Activated CD8-positive, alpha-beta memory T cell treated with anti-CD3 and anti-CD28 coated beads for 4 hours (primary cell): ENCODE measurements around the gene ABI2.
"Not testable (repeated sequence)": the region's sequence is repeated elsewhere in the genome, so short reads cannot be mapped to it uniquely, and the experiment has no call there.

Experiments
- DNase-seq, 2 donors: peaks; one replicate each; pipeline ENCODE4 v3.0.0-alpha.2; 2020; ENCODE audit warnings: low read depth in 2 of 2

The ABI2 gene

DNA sequence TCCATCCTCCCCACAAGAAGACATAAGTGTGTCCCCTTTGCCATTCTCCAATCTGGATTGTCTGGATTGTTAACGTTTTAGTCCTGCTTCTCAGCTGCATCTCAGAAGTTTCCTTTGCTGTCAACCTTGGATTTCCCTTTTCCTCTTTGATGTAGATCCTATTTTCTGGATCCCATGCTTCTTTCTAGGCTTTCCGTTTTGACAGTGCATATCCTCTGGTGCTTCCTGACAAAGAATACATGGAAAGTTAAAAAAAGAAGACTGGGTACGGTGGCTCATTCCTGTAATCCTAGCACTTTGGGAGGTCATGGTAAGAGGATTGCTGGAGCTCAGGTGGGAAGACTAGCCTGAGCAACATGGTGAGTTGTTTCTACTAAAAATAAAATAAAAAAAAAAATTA lies 26.8 kb downstream of the ABI2 start:
- DNase-seq: no peak

DNA sequence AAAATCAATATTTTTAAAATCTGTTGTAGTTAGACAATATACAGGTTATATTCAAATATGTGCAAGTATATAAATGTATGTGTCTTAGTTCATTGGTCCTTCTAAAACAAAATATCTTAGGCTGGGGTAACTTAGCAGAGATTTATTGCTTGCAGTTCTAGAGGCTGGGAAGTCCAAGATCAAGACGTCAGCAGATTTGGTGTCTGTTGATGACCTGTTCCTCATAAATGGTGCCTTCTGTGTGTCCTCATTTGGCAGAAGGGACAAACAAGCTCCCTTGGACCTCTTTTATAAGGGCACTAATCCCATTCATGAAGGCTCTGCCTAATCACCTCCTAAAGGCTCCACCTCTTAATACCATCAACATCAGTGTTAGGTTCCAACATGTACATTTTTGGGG lies 31.3 kb downstream of the ABI2 start:
- no peak for DNase-seq

DNA sequence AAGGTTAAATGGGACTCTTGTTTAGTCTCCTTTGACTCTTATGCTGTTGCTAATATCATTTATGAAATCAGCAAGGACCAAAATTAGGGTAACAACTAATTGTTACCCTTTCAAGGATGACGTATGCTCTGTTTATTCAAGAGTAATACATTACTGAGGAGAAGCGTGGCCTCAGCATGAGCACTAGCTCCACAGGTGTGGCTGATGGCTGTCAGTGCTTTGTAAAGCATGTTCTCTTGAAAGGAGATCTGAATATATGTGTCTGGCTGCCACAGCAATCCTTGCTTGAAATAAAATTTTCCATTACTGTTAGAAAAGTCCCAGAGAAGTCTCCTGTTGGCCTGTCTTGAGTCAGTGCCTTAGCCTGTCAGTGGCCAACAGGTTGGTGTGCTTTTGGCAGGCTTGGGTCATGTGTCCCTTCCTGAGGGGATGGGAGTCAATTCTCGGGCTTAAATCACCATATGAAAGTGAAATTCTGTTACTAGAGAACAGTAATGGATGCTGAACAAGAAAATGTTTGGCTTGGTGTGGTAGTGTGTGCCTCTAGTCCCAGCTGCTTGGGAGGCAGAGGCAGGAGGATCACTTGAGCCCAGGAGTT lies 32.7 kb downstream of the ABI2 start:
- DNase-seq: no peak

DNA sequence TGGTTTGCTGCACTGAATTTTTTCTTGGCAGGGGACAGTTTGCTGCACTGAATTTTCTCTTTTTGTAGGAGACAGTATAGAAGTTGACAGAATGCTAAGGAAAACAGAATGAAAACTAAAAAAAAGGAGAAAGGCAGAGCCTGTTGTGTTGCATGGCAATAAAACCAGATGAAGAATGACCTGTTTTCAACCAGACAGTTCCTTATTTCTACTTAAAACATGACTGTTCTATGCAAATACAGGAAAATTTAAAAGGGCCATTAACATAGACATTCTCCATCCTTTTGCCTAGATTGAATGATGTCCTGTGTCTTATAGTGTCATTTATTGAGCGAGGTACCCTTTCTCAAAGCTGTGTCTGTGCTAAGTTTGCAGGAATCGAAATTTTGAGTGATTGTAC lies 33.3 kb downstream of the ABI2 start:
- DNase-seq: no peak

DNA sequence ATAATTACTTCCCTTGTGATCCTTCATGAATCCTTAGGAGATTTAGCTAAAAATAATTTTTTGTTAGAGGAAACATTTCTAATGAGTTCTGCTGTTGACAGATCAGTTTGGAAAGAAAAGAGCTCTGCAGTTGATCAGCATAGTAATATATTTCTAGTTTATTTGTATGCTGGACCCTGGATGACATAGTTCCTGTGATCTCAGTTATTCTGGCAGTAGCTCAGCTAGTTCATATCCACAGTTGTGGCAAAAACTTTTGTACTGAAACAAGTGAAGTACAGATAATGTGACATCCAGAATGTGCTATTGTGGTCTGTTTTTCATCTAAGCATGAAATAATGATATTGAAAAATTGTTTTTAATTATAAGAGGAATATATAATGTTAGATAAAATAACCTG lies 33.7 kb downstream of the ABI2 start:
- DNase-seq: no peak

DNA sequence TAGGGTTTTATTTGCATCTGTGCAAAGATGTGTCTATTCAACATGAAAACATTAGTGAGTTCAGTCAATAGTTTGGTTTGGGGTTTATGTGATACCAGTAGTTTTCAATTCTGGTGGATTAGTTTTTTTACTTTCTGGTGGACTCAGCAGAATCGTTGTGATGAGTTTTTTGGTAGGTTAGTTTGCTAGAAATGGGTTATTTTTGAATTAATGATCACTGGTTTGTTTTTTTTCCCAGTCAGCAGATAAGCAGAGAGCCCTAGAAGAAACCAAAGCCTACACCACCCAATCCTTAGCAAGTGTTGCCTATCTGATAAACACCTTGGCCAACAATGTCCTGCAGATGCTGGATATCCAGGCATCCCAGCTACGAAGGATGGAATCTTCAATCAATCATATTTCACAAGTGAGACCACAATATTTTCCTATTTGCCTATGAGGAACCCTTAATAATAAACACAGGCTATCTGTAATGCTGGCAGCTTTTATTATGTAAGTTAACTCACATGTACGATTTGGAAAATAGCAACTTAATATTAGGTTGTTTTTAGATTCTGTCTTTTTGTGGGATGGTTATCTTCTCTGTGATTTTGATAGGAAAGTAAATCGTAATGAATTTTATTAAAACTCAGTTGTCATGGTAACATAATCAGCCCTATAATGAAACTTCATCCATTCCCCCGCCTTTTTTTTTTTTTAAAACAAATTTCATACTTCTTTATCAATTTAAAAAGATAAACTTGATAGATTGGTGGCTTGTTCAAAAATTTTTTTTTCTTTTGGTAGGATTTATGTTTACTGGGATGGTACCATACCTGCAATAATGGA lies 38.7 kb downstream of the ABI2 start:
- no peak for DNase-seq

DNA sequence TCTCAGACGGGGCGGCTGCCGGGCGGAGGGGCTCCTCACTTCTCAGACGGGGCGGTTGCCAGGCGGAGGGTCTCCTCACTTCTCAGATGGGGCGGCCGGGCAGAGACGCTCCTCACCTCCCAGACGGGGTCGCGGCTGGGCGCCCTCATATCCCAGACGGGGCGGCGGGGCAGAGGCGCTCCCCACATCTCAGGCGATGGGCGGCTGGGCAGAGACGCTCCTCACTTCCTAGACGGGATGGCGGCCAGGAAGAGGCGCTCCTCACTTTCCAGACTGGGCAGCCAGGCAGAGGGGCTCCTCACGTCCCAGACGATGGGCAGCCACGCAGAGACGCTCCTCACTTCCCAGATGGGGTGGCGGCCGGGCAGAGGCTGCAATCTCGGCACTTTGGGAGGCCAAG lies 44.5 kb downstream of the ABI2 start:
- not testable (repeated sequence) for DNase-seq

DNA sequence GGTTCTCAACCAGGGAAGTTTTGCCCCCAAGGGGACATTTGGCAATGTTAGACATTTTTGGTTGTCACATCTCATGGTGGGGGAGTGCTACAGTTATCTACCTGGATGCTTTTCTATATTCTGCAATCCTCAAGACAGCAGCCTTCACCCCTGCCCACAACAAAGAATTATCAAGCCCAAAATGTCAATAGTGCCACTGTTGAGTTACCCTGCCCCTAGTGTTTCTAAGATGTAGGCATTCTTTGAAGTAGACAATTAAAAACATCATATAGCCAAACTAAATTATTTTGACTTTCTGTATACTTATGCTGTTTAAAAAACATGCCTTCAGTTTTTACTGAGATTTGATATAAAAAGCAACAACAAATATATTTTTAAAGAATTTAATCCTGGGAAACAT lies 48.0 kb downstream of the ABI2 start:
- no peak for DNase-seq

DNA sequence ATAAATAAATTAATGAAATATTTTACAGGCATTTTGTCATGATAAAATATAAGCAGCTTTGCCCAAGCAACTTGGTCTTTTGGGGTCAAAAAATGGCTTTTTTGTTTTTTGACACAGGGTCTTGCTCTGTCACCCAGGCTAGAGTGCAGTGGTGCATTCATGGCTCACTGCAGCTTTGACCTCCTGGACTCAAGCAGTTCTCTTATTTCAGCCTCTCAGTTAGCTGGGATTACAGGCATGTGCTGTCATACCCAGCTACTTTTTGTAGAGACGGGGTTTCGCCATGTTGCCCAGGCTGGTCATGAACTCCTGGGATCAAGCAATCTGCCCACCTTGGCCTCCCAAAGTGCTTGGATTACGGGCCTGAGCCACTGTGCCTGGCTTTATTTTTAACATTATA lies 51.0 kb downstream of the ABI2 start:
- no peak for DNase-seq

DNA sequence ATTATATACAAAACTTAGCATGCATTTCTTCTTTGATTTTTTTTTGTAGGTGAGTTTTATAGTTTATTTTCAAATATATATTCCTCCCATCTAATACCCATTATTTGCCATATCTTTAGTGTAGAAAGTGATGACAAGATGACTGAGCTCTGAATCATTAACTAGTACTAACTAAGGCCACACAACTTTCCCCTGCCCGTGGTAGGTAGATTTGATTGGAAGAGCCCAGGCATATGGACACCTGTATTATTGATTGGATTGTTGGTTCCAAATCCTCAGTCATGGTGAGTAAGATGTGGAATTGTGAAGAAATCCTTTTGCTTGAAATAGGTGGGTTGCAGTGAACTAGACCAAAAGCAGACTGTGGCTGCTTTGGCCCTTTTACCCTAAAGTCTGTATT lies 54.8 kb downstream of the ABI2 start:
- no peak for DNase-seq

DNA sequence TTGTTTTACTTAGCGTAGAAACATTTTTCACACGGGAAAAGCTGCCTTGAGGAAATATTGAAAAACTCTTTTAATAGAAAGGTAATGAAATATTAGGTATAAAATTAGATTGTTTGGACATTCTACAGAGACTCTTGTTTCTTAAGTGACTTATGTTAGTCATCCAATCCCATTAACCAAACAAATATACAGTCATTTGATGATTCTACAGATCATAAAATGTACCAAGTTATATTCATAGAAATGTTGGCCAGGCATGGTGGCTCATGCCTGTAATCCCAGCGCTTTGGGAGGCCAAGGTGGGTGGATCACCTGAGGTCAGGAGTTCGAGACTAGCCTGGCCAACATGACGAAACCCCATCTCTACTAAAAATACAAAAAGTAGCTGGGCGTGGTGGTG lies 60.0 kb downstream of the ABI2 start:
- not testable (repeated sequence) for DNase-seq

DNA sequence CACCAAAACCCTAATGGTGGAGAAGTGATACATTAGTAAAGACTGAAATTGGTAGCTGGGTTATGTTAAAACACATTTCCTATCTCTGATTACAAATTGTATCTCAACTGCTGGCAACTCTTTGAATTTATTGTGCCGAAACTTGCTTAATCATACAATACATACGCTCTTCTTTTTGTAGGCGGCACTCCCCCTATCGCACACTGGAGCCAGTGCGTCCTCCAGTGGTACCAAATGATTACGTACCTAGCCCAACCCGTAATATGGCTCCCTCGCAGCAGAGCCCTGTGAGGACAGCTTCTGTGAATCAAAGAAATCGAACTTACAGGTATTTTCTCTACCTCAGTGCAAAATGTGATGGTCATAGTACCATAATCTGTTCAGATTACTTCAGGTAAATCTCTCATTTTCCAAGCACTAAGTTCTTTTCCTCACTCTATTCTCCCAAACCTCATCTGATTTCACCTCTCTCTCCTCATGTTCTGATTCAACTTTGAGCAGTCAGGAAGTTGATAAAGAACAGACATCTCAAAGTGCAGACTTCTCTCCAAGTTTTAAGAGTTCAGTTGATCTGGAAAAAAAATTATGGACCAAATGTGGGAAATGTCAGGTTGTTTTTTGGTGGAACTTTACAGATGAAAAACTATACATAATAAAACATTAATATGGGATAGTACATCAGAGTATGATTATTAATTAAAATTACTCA lies 66.5 kb downstream of the ABI2 start:
- no peak for DNase-seq

DNA sequence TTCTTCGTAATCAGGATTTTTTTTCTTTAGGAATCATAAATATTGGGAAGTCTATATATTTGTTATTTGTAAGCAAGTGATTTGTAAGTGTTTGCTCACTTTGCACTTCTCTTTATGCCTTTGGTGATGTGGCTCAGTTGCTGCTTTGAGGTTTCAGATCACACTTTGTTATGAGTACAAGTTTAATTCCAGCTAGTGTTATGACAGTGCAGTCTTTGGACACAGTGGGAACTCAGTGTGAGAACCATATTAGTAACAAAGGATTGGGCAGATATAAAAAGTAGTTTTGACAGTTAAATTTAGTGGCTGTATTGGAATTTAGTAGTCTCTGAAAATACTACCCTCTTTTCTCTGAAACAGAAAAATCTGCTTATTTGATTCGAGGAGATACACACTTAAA lies 67.7 kb downstream of the ABI2 start:
- DNase-seq: no peak

DNA sequence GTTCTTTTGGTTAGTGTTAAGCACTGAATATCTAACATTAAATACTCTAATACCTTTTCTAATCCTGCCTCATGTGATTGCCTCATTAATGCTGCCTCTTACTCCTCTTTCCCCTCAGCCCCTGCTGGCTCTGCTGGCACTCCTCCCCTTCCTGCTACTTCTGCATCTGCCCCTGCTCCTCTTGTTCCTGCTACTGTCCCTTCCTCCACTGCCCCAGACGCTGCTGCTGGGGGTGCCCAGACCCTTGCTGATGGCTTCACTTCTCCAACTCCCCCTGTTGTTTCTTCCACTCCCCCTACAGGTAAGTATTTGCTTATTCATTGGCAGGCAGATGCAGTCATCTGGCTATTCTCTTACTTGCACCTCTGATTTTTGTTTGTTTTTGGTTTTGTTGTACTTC lies 68.5 kb downstream of the ABI2 start:
- DNase-seq: no peak

DNA sequence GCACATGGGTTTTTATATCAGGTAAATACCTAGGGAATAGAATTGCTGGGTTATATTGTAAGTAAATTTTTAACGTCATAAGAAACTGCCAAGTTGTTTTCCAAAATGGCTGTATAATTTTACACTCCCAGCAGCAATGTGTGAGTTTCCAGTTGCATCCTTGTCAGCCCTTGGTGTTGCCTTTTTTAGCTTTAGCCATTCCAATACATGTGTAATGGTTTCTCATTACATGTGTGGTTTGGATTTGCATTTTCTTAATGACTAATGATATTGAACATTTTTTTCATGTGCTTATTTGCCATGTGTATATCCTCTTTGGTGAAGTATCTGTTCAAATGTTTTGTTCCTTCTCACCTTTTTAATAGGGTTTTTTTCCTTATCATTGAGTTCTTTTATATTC lies 70.8 kb downstream of the ABI2 start:
- DNase-seq: no peak

DNA sequence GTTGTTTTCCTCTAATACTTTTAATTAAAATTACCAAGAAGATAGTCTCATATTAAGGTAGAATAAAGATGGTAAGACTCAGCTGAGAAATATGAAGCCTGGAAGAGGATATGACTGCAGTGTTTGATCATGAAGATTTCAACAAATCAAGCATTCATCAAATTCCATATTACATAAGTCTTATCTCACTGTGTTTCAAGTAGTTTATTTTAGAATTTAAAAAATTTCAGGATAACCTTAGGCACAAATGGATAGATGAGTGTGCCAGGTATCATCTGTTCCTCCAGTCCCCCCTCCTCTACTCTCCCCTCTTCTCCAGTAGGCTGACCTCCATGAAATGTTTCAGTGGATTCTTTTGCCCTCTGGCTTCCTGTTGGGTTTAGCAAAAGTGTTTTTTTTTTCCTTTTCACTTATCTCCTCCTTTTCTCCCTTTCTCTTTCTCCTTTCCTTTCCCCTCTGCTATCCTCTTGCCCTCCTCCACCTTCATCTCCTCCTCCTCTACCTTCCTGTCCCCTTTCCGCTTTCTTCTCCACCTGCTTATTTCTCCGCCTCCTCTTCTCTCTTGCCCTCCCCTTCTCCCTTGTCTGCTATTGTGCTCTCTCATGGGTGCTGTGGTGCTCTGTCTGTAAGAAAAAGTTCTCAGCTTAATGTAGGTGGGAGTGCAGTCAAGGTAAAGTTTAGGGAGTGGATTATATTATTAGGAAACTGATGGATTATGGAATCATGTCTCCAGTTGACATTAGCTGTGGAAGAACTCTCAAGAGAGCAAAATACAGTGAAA lies 72.8 kb downstream of the ABI2 start:
- no peak for DNase-seq

DNA sequence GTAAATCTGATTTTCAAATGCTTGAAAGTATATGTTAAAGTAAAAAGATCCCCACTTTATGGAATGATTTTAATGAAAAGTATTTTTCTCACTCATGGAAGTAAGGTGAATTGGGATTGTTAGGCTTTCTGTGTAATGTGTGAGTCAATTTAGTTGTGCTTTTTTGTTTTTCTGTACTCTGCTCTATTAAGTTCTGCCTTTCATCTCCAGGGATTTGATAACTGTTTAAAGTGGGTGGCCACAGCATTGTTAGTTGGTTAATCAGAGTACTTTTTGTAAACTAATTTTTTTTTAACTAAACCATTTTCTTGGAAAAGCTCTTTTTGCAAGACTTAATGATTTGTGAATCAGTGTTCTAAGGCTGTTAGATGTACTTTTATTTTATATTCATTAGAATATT lies 76.8 kb downstream of the ABI2 start:
- DNase-seq: no peak

DNA sequence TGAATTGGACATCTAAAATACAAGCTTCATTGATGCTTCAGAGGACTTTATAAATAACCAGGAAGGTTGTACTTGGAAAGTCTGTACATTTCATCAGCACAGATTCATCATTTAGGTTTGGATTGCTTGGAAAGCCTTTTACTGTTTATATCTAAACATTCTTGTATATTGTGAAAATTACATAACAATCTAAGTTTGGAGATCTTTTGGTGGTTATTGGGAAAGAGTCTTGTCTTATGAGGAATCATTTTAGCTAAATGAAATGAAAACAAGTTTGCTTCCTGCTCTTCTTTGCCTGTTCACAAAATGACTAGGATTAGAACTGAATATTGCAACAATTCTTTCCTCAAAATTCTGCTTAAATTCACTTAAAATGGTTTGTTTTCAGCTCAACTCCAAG lies 79.3 kb downstream of the ABI2 start:
- DNase-seq: no peak

DNA sequence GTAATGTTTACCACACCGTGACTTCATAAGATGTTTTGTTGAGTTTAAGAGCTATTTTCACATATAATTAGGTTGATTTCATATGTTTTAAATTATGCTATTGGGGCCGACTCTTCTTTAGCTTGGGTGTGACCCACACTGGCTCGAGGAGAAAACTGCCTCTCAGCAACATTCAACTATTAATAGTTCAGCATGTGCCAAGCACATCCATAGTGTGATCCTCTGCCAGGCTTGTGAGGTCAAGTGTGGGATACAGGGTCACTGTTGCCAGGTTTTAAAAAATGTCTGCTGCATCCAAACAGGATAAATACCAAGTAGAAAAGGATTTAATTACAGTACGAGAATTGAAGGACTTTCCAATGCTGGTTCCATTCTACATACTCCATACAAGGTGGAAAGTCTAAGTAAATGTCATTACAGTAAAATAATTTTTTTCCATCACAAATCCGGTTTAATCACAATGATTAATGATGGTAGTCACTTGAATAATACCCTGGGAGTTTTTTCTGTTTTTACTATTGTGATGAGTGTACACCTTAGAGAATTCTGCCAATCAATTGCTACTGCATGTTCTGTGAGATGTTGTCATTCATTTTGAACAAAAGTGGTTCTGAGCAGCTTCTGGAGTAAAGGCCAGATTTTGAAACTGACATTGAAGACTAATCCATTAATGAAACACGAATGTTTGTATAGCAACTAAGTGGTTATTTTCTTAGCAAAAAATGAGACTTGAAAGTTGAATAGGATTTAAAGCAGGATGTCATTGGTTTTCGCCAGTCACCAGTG lies 84.5 kb downstream of the ABI2 start:
- DNase-seq: no peak

DNA sequence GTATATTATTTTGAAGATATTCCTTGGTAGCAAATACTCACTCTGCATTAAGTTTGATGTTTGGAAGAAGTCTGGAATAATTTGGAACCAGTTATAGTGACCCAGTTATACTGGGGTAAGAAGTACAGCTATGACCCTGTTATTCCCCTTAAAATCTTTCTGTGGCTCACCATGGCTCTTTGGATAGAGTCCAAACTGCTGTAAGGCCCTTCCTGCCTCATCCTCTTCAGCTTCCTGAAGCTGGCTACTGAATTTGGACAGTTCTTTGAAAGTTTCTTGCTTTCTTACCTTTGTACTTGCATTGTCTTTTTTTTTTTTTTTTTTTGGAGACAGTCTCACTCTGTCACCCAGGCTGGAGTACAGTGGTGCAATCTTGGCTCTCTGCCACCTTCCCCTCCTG lies 85.6 kb downstream of the ABI2 start:
- DNase-seq: no peak

DNA sequence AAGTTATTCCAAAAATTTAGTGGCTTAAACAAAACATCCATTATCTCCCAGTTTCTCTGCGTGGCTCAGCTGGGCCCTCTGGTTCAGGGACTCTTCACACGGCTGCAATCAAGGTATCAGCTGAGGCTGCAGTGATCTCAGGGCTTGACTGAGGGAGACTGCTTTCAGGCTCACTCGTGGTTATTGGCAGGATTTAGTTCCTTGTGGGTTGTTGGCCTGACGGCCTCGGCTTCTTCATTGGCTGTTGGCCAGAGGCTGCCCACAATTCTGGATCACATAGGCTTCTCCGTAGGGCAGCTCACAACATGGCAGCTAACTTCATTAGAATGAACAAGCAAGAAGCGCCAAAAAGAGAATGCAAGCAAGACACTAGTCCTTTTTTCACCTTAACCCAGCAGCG lies 90.1 kb downstream of the ABI2 start:
- DNase-seq: no peak

DNA sequence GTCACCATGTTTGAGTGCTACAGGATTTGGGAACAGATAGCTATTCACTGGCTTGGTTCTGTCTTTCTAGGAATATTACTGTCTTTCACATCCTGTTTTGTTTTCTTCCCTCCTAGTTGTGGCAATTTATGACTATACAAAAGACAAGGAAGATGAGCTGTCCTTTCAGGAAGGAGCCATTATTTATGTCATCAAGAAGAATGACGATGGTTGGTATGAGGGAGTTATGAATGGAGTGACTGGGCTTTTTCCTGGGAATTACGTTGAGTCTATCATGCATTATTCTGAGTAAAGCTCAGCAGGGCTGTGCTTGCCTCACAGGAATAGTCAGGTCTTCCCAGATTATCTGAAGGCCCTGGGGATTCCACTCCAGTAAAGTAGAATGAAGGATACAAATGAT lies 98.9 kb downstream of the ABI2 start:
- DNase-seq: no peak
